Activated T-cell treated with anti-CD3 and anti-CD28 coated beads, Interleukin-2, amount 50 U/mL, for 4 hours (primary cell): ENCODE results near the gene FBXO24. TPM values are rescaled to one million over a fixed set of nuclear protein-coding genes. Genes with fewer than 3 reads are reported as not detected.

Experiments used
- ATAC-seq, 2 donors: fragments of 200-7000 bp; cut with Tn5 transposase; one replicate each; pipeline ENCODE4 v1.10.0; 2021
- DNase-seq: peaks from one replicate; pipeline ENCODE4 v3.0.0-alpha.2; 2020
- H3K27me3 Mint-ChIP-seq: one replicate; pipeline ENCODE4 v1.8.0; 2021; ENCODE audit warnings: low read depth, mixed read lengths
- H3K36me3 Mint-ChIP-seq: one replicate; pipeline ENCODE4 v1.8.0; 2022; ENCODE audit warnings: mixed read lengths; ENCODE audit not compliant: insufficient read depth
- H3K4me1 Mint-ChIP-seq: one replicate; pipeline ENCODE4 v1.8.0; 2021; ENCODE audit warnings: low read depth, mixed read lengths
- H3K4me3 Mint-ChIP-seq: one replicate; pipeline ENCODE4 v1.8.0; 2021; ENCODE audit warnings: mild to moderate bottlenecking, moderate library complexity, mixed read lengths
- H3K9me3 Mint-ChIP-seq: one replicate; pipeline ENCODE4 v1.8.0; 2021; ENCODE audit warnings: mixed read lengths
- total RNA-seq, 3 donors: library from RNA; stranded (reverse); gene quantifications; one replicate each; pipeline ENCODE4 v1.2.1, GENCODE V29; 2021

FBXO24 gene
- total RNA-seq, 3 donors from 2014 or later = 0.14 to 0.40 (median 0.34) TPM

DNA sequence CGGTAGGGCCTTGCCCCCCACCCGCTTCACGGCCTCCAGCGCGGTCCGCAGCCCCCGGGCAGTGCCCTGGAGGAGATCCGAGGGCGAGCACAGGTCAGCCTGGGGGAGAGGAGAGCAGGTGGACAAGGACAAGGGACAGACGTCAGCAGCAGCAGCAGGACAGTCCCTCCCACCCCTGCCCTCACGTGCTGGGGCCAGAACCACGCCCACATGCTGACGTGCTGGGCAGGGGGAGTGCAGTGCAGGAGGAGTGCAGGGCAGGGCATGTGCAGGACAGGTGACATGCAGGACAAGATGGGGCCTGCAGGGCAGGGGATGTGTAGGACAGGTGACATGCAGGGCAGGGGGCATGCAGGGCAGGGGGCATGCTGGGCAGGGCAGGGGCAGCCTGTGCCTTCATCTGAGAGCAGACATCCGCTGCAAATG lies 10.9 kb upstream of the FBXO24 start:
- H3K4me3 Mint-ChIP-seq = no peak overlapping the region
- no peaks in the 10 kb centered on the region for H3K9me3 Mint-ChIP-seq
- no peaks in the 10 kb centered on the region for H3K27me3 Mint-ChIP-seq
- ATAC-seq (no peak), DNase-seq (no peak)
- peaks cover 7% of the 10 kb centered on the region for H3K4me1 Mint-ChIP-seq
- H3K36me3 Mint-ChIP-seq = peaks cover 7% of the 10 kb centered on the region

DNA sequence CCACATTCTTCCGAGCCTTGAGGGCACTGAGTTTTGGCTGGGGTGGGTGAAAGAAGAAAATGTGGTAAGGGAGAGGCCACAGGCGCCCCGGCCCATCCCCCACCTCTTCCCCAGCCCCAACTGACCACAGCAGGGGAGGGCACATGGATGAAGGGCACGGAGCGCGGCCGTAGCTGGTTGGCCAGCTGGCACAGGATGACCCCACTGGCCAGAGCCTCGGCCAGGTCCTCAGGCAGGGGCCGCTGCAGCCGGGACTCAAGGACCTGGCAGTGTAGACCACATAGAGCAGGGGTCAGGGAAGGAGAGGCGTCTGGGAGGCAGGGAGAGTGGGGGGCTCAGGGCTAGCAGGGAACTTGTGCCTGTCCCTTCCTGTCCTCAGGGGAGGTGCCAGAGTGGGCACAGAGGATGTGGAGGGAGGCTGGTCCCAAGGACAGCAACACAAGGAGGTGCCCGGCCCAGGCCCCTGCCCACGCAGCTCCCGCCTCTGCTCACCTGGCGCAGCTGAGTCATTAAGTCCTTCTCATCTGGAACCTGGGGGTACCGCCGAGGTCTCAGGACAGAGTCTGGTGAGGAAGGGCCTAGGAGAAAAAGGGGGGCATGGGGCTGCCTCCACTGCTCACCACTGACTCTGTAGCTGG lies 10.3 kb upstream of the FBXO24 start:
- no peaks in the 10 kb centered on the region for H3K9me3 Mint-ChIP-seq
- H3K4me1 Mint-ChIP-seq = peaks cover 5% of the 10 kb centered on the region
- no peak for ATAC-seq
- no peak for DNase-seq
- no peaks in the 10 kb centered on the region for H3K27me3 Mint-ChIP-seq
- no peak overlapping the region for H3K4me3 Mint-ChIP-seq
- peaks cover 7% of the 10 kb centered on the region for H3K36me3 Mint-ChIP-seq

DNA sequence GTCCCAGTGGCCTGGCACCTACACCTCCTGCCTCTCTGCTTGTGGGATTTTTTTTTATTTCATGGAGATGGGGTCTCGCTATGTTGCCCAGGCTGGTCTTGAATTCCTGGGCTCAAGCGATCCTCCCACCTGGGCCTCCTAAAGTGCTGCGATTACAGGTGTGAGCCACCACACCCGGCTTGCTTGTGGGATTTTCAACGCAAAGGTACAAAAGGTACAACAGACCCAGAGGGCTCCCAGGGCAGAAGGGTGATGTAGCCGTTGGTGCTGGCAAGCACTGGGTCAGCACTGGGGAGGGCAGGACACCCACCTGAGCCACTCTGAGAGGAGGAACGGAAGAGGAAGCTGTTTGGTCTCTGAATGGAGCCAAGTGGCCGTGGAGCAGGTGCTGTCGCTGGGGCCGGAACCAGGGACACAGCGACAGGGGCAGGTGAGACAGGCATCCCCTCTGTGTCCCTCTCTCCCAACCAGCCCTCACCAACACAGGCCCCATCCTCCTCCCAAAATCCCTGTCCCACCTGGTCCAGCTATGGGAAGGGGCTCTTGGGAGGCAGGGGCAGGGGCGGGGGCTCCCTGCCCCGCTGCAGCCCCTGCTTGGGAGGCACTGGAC lies 9.6 kb upstream of the FBXO24 start:
- Mint-ChIP-seq H3K4me3 (no peak overlapping the region), H3K27me3 (no peaks in the 10 kb centered on the region), H3K36me3 (peaks cover 10% of the 10 kb centered on the region), H3K9me3 (no peaks in the 10 kb centered on the region), H3K4me1 (peaks cover 5% of the 10 kb centered on the region)
- ATAC-seq (no peak), DNase-seq (no peak)

DNA sequence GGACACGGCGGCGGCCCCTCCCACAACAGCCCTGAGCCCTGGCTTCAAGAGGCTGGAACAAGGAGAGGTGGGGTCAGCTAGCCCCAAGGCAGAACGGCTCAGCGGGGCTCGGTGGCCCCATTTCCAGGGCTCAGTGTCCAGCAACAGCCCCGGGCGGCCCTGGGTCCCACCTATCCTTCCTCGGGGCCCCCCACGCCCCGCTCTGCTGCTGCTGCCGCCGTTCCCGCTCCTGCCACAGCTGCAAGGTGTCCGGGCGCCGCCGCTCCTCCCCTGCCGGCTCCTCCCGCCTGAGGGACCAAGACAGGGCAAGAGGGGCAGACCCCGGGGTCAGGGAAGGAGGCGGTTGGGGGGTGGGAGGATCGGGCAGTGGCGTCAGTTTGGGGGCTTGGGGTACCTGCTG lies 9.0 kb upstream of the FBXO24 start:
- Mint-ChIP-seq H3K9me3 (no peaks in the 10 kb centered on the region), H3K4me3 (no peak overlapping the region), H3K36me3 (peaks cover 10% of the 10 kb centered on the region), H3K4me1 (peaks cover 3% of the 10 kb centered on the region), H3K27me3 (no peaks in the 10 kb centered on the region)
- no peak for DNase-seq
- no peak for ATAC-seq

DNA sequence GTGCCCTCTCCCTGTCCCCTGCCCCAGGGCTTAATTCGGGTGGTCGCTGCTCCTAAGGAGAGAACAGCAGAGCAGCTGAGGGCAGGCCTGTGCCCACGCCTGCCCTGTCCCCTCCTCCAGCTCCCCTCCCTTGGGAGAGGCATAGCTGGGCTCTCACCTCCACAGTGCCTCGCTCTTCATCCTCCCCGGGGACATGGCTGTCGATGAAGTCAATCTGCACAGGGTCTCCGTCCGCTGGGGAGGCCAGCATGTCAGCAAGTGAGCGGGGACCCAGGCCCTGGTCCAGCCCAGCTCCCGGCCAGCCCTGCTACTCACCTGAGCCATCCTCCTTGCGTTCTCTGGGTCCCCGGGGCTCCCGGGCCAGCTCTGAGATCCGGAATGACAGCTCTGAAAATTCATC lies 8.6 kb upstream of the FBXO24 start:
- no peaks in the 10 kb centered on the region for H3K27me3 Mint-ChIP-seq
- no peak for DNase-seq

DNA sequence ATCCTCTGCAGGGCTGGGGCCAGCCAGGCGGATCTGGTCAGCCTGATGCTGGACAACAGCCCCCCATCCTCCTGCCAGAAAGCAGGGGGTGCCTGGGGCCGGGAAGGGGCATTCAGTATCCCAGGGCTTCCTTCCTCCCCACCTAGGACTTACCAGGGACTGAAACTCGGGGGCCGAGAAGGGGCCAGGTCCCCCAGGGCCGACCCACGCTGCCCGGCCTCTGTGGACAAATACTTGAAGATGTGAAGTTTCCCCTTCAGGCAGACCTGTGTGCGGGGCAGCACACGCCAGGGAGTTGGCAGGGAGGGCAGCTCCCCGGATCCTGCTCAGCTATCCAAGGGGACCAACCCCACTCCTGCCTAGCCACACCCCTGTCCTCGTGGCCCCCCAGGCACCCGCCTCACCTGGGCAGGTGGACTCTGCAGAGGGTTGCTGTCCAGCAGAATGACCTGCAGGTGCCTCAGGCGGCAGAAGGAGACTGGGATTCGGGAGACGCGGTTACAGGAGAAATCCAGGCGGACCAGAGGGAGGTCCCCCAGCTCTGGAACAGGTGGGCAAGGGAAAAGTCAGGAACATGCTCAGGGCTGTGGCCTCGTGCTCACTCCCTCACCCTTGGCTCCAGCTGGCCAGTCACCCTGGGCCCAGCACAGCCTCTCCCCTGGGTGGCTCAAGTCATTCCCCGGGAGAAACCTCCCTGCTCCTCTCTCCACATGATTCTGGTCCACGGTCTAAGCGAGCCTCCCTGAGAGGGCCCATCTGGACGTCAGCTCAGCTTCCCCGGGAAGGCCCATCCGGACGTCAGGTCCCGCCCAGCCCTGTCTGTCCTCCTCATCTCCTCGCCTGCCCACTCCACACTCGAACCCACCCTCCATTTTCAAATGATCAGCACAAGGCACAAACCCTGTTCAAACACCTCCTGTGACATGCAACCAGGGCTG lies 7.6 kb upstream of the FBXO24 start:
- DNase-seq (no peak), ATAC-seq (no peak)
- no peak overlapping the region for H3K4me3 Mint-ChIP-seq
- H3K4me1 Mint-ChIP-seq = peaks cover 17% of the 10 kb centered on the region
- no peaks in the 10 kb centered on the region for H3K9me3 Mint-ChIP-seq
- no peaks in the 10 kb centered on the region for H3K27me3 Mint-ChIP-seq
- peaks cover 10% of the 10 kb centered on the region for H3K36me3 Mint-ChIP-seq

More for the DNA sequence above, 8.6 kb upstream of the FBXO24 start:
- peaks cover 10% of the 10 kb centered on the region for H3K36me3 Mint-ChIP-seq
- H3K4me3 Mint-ChIP-seq = no peak overlapping the region
- no peaks in the 10 kb centered on the region for H3K9me3 Mint-ChIP-seq
- peaks cover 6% of the 10 kb centered on the region for H3K4me1 Mint-ChIP-seq
- ATAC-seq = no peak

DNA sequence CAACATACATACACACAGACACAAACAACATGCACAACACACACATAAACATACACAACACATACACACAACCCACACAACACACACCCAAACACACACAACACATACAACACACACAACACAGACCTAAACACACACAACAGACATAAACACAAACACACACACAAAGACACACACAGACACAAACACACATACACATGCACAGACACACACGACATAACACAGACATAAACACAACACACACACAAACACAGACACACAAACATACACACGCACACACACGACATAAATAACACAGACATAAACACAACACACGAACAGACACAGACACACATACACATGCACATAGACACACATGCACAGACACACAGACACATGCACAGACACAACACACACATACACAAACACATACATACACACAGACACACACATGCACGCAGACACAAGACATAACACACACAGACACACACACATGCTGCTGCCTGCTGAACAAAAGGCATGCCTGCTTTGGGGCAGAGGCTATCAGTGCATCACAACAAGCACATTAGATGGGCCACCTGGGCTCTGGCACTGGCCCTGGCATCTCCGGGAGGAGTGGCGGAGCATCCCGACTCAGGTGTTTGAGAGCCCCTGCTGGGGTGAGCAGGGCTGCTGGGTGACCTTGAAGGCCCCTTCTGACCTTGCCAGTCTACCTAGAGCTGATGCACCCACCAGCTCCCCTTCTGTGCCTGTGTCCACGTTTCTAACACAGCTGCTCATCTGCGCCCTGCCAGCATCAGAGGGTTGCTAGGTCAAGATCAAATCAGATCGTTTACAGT lies 5.5 kb upstream of the FBXO24 start:
- DNase-seq (no peak), ATAC-seq (no peak)
- Mint-ChIP-seq H3K9me3 (no peaks in the 10 kb centered on the region), H3K27me3 (no peaks in the 10 kb centered on the region), H3K4me1 (peaks cover 34% of the 10 kb centered on the region), H3K4me3 (no peak overlapping the region), H3K36me3 (peaks cover 10% of the 10 kb centered on the region)

DNA sequence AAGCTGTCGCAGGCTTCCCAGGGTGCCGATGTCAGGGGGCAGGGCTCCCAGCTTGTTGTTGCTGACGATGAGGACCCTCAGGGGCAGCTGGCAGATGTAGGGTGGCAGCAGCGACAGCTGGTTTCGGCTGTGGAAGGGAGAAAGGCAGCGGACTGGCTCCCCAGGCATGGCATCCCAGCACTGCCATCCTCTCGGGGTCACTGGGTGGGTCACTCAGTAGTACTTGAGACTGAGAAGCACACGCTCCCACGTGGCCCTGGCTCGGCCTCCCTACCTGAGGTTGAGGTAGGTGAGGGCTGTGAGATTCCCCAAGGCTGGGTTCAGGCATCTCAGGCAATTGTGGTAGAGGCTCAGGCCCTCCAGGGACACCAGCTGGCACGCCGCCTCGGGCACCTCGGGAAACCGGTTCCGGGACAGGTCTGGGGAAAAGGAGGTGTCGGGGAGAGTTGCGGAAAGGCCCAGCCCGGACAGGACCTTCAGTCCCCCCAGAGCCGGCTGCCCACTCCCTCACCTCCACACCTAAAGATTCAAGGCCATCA lies 4.0 kb upstream of the FBXO24 start:
- peak overlapping the region; percentile 33 for H3K4me3 Mint-ChIP-seq
- H3K36me3 Mint-ChIP-seq = peaks cover 6% of the 10 kb centered on the region
- no peaks in the 10 kb centered on the region for H3K27me3 Mint-ChIP-seq

DNA sequence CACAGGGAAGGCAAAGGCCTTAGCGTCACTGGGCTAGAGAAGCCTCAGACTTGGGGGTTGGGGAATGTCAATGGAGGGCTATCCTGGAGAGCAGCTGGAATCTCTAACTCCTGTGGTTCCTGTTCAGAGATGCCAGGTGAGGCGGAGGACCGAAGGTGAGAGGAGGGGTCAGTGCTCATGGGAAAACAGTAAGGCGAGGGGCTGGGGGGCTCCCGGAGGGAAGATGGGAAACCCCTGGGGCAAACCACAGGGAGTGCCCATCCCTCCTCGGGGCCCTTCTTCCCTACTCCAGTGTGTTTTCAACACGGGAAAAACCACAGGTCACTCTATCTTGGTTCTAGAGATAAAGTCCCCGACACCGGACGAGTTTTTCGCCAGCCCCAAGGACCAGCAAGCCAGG lies 3.5 kb upstream of the FBXO24 start:
- Mint-ChIP-seq H3K4me1 (peaks cover 39% of the 10 kb centered on the region), H3K27me3 (no peaks in the 10 kb centered on the region), H3K4me3 (peak overlapping the region; percentile 33), H3K9me3 (no peaks in the 10 kb centered on the region), H3K36me3 (peaks cover 6% of the 10 kb centered on the region)
- ATAC-seq (no peak), DNase-seq (no peak)

More for the DNA sequence above, 4.0 kb upstream of the FBXO24 start:
- no peak for ATAC-seq
- H3K4me1 Mint-ChIP-seq = peaks cover 39% of the 10 kb centered on the region
- no peaks in the 10 kb centered on the region for H3K9me3 Mint-ChIP-seq
- no peak for DNase-seq

DNA sequence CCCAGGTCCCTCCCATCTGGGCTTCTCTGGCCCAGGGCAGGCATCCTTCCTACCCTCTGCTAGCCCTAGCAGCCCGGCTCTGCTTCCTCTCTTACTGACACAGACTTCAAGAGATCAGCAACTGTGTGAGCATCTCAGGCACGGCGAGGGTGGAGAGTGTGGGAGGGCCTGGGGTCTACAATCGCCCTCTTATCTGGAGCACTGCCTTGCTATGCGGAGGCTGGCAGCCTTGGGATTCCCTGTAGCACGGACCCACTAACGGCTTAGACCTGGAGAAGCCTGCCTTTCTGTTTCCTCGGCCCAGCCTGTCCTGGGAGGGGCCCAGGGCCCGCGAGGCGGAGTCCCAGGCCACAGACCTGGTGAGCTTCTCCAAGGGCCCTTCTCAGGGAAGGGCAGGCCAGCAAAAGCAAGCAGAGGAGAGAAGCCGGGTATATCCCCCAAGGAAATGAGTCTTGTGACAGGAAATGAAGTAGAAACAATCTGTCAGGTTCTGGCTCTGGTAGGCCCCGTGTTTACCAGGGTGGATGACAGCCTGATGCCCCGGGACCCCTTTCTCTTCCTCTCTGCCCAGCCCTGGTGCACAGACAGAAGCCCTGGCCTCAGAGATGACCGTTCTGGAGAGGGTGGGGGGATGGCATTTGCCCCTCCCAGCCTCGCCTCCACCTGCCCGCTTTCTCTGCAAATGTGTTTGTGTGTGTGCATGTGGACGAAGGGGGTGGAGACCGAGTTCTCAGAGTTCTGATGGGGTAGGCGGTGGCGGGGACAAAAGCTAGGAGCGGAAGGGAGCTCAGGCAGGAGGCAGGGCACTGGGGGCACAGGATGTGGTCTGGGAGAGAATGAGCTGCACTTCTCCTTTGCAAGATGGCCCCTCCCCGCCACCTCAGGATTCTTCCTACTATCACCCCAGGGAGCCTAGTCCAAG lies 2.7 kb upstream of the FBXO24 start:
- DNase-seq = peak; percentile 39
- Mint-ChIP-seq H3K4me1 (peaks cover 43% of the 10 kb centered on the region), H3K27me3 (no peaks in the 10 kb centered on the region), H3K36me3 (peaks cover 6% of the 10 kb centered on the region), H3K4me3 (peak overlapping the region; percentile 95), H3K9me3 (no peaks in the 10 kb centered on the region)
- ATAC-seq = peak; percentile 4

DNA sequence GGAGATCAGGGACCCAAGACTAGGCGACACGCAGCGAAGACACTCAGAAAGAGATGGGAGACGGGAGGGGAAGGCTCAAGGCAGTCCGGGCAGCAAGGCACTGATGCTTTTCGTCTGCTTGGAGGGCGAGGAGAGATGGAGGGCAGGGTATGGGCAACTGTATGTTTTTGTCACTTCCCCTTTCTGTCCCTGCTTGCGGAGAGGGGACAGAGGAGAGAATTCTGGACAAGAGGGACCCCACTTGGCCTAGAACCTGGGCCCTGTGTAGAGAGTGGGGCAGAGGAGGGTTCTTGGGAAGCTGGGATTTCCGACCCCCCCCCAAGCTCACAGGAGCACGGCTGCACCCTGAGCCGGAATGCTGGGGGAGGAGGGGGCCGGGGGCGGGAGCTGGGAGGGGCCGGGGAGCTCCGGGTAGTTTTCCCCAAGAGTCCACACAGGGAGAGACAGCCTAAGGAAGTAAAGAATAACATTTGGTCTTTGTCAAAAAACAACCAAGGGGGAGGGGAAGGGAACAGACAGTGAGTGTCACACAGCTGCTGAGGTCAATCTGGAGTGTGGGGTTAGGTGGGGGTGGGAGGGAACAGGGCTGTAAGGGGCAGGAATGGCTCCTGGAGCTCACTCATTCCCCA lies 2.0 kb upstream of the FBXO24 start:
- peaks cover 44% of the 10 kb centered on the region for H3K4me1 Mint-ChIP-seq
- H3K4me3 Mint-ChIP-seq = peak overlapping the region; percentile 95
- ATAC-seq (no peak), DNase-seq (no peak)
- H3K9me3 Mint-ChIP-seq = no peaks in the 10 kb centered on the region
- H3K27me3 Mint-ChIP-seq = no peaks in the 10 kb centered on the region
- H3K36me3 Mint-ChIP-seq = peaks cover 3% of the 10 kb centered on the region

DNA sequence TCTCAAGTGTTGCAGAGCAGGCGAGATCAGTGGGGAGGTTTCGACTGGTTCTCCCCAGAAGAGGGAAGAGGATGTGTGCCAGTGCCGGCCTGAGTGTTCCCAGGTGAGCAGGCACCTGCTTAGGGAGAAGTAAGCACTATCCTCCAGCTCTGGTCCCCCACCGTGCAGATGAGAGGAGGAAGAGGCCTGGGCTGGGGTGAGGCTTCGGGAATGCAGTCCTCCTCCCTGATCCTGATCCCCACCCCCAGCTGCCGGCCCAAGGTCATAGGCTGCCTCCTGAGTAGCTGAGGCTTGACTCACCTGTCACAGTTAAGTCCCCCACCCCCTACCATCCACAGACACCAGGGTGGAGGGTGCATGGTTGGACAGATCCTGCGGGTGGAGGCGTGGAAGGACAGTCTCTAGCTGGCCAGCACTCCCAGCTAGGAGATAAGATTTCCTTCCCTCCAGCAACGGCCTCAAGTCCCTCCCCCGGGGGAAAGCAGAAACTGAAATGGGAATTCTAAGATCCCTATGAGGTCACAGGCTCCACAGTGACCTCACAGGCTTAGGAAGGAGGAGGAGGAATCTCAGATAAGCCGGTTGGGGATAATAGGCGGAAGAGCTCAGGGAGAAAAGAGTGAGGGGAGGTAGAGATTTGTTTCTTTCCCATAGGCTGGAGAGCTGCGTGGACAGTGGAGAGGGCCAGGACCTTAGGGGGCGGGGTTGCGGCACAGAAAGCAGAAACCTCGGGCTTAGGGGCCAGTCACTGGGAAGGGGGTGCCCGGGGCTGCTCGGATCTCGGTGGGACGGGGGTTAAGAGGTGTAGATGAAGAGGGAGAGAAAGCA lies 1.2 kb upstream of the FBXO24 start:
- Mint-ChIP-seq H3K27me3 (no peaks in the 10 kb centered on the region), H3K9me3 (no peaks in the 10 kb centered on the region), H3K36me3 (peaks cover 3% of the 10 kb centered on the region), H3K4me3 (peak overlapping the region; percentile 95), H3K4me1 (peaks cover 44% of the 10 kb centered on the region)
- no peak for DNase-seq
- no peak for ATAC-seq
